Measurements from ENCODE around the gene DPF3.

Gene DPF3

DNA sequence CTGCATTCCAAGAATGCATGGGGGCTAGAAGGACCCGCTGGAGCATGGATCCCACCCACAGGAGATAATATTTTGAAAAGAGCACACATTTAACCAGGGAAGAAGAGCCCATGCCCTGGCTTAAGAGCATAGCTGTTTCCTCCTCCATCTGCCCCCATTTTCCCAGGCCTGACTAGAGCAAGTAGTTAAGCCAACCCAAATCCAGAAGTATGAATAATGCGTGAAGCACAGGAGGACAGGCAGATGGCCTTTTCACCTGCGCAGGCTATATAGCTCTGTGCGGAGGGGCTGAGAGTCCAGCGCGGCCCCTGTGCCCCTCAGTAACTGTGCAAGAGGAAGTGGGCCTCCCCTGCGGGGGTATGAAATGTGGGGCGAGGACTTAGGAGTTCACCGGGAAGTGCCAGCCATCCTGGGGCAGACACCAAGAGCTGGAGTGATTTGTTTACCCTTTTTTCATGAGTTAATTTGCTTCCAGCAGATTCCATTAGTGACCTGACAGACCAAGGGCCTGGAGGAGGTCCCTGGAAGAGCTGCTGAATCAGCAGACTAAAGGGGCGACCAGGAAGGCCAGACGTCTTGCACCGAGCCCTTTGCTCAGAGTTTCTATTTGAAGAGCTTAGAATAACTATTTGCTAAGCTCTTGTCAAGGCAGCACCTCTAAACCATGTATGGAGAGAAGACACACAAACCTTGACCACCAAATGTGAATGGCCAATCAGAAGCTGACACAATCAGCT lies 37.2 kb downstream of the DPF3 start:
- Mint-ChIP-seq H3K27ac (no peak overlapping the region), H3K4me3 (no peak overlapping the region), H3K36me3 (ENCODE audit: low read depth) (no peaks in the 10 kb centered on the region), H3K4me1 (ENCODE audit: low read depth) (no peaks in the 10 kb centered on the region), H3K27me3 (peaks cover 10% of the 10 kb centered on the region), H3K9me3 (no peaks in the 10 kb centered on the region)
- intact Hi-C loops (cut with micrococcal nuclease), result no loop called here

DNA sequence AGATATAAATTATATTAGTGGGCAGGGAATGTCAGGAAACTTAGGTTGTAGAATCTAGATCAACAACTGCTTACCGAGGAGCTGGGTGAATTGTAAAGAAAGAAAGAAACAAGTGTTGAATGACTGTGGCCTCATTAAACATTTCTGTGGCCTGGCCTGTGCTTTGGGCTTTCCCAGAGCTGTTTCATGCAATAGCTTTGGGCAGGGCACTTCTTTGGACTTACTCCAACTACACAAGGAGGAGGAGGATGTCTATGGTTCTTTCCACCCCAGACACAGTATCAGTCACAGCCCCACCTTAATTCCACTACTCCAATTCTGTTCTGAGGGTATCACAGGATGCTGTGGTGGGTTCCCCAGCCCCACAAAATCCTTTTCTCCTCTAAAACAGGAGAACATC lies 38.0 kb downstream of the DPF3 start:
- H3K4me1 Mint-ChIP-seq (ENCODE audit: low read depth), result no peaks in the 10 kb centered on the region
- H3K27ac Mint-ChIP-seq, result no peak overlapping the region
- peaks cover 8% of the 10 kb centered on the region for H3K27me3 Mint-ChIP-seq
- H3K36me3 Mint-ChIP-seq (ENCODE audit: low read depth), result no peaks in the 10 kb centered on the region
- intact Hi-C loops (cut with micrococcal nuclease), result no loop called here
- no peaks in the 10 kb centered on the region for H3K9me3 Mint-ChIP-seq
- no peak overlapping the region for H3K4me3 Mint-ChIP-seq

DNA sequence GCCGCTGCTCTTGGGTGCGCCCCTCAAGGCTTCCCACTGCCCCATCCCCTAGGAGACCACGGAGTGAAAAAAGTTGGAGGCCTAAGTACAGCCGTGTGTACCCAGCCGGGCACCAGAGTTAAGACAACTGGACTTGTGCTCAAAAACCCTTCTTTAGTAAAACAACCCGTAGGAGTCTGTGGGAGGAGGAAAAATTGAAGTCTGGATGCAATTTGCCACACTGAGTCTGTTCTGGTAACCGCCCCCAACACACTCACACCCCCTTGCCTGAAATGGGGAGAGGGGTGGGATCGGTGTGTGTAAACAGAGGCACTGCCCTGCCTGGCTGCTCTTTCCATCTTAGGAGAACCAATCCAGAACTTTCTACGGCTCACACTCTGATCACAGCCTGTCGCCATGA lies 41.7 kb downstream of the DPF3 start:
- Mint-ChIP-seq H3K27ac (no peak overlapping the region), H3K9me3 (no peaks in the 10 kb centered on the region), H3K36me3 (ENCODE audit: low read depth) (no peaks in the 10 kb centered on the region), H3K4me3 (no peak overlapping the region), H3K27me3 (peaks cover 11% of the 10 kb centered on the region), H3K4me1 (ENCODE audit: low read depth) (no peaks in the 10 kb centered on the region)
- intact Hi-C loops (cut with micrococcal nuclease), result no loop called here

DNA sequence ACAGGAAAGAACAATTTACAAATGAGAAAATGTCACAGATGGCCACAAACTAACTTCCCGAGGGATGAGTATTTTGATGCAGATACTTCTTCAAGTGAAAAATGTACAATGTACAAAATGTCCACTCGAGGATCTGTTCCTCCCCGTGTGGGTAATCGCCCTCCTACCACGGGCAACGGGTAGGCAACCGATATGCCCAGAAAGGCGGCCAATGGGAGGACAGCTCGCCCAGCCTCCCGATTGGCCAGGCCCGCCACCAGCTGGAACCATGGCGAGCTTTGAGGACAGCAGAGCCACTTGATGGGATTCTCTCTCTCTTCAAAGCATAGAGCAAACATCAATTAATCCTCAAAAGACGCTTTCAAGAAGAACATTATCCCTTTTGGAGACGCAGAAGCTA lies 42.3 kb downstream of the DPF3 start:
- H3K27ac Mint-ChIP-seq, result no peak overlapping the region
- peaks cover 11% of the 10 kb centered on the region for H3K27me3 Mint-ChIP-seq
- H3K4me3 Mint-ChIP-seq, result no peak overlapping the region
- intact Hi-C loops (cut with micrococcal nuclease), result no loop called here
- no peaks in the 10 kb centered on the region for H3K36me3 Mint-ChIP-seq (ENCODE audit: low read depth)
- no peaks in the 10 kb centered on the region for H3K9me3 Mint-ChIP-seq
- no peaks in the 10 kb centered on the region for H3K4me1 Mint-ChIP-seq (ENCODE audit: low read depth)

DNA sequence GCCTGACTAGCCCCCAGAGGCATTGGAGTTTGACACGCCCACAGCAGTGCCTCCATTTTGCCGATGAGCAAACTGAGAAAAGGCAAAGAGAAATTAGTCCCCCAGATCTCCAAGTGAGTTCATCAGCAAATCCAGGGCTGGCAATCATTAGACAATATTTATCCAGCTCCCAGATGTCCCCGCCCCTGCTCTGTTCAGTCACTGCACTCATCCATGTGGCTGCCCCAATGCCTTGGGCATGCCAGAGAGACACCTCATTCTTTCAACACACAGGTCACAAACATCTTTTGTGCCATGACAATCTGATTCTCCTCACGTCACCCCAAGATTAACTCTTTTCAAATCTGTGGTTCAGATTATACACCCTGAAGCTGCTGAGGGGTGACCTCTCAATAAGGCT lies 43.5 kb downstream of the DPF3 start:
- no peak overlapping the region for H3K27ac Mint-ChIP-seq
- intact Hi-C loops (cut with micrococcal nuclease), result no loop called here

DNA sequence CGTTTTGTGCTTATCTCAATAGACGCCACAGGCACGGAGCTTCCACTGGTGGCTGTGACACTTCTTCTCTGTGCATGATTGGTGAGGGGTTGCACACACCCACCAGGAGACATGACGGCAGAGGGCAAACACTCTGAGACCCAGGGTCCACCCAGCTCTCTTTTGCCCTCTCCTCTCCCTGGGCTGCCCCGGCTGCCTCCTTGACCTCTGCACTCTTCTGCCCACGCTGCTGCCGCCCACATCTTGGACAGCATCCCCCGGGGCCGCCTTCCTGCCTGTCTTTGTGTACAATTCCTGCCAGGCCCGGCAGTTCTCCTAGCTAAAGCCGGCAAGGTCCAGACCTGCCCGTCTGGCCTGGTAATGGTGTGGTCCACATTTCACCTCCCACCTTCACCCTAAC lies 44.7 kb downstream of the DPF3 start:
- Mint-ChIP-seq H3K4me1 (ENCODE audit: low read depth) (no peaks in the 10 kb centered on the region), H3K27me3 (peaks cover 13% of the 10 kb centered on the region), H3K27ac (no peak overlapping the region), H3K4me3 (no peak overlapping the region), H3K36me3 (ENCODE audit: low read depth) (no peaks in the 10 kb centered on the region), H3K9me3 (no peaks in the 10 kb centered on the region)
- intact Hi-C loops (cut with micrococcal nuclease), result no loop called here

More for the DNA sequence above, 43.5 kb downstream of the DPF3 start:
- Mint-ChIP-seq H3K9me3 (no peaks in the 10 kb centered on the region), H3K4me1 (ENCODE audit: low read depth) (no peaks in the 10 kb centered on the region), H3K36me3 (ENCODE audit: low read depth) (no peaks in the 10 kb centered on the region), H3K27me3 (peaks cover 10% of the 10 kb centered on the region), H3K4me3 (no peak overlapping the region)

DNA sequence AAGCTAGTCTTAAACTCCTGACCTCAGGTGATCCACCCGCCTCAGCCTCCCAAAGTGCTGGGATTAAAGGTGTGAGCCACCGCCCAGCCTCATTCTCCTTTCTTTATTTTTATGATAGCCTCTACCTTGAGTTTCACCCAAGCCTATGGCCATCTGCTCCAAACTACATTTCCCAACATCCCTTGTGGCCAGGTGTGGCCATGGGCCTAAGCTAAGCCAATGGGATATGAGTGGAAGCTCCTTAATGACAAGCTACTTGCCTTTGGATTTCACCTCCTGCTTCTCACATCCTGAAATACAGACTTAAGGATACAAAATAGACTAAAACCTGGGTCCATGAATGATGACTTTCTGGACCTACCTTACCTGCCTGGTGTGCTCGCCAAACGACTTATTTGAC lies 46.2 kb downstream of the DPF3 start:
- H3K4me3 Mint-ChIP-seq, result no peak overlapping the region
- peaks cover 11% of the 10 kb centered on the region for H3K27me3 Mint-ChIP-seq
- no peak overlapping the region for H3K27ac Mint-ChIP-seq
- H3K36me3 Mint-ChIP-seq (ENCODE audit: low read depth), result no peaks in the 10 kb centered on the region
- intact Hi-C loops (cut with micrococcal nuclease), result no loop called here
- H3K9me3 Mint-ChIP-seq, result no peaks in the 10 kb centered on the region
- H3K4me1 Mint-ChIP-seq (ENCODE audit: low read depth), result no peaks in the 10 kb centered on the region

DNA sequence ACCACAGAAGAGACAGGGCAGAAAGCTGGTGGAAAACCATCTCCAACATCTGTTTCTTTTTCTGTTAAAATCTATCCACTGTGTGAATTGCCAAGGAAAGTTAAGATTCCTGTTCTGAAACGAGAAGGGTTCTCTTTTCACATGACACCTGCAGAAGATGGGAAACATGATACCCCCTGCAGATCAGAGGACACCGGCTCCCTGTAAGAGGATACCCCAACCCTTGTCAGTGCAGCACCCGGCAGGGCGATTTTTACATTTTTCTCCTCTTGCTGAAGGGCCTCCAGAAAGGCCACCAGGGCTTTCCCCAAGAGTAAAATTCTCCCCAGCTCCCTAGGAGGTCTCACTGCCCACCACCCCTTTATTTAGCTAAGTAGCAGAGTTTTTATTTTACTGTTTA lies 48.2 kb downstream of the DPF3 start:
- Mint-ChIP-seq H3K36me3 (ENCODE audit: low read depth) (no peaks in the 10 kb centered on the region), H3K27ac (no peak overlapping the region), H3K27me3 (peaks cover 13% of the 10 kb centered on the region), H3K9me3 (no peaks in the 10 kb centered on the region), H3K4me1 (ENCODE audit: low read depth) (no peaks in the 10 kb centered on the region), H3K4me3 (no peak overlapping the region)
- intact Hi-C loops (cut with micrococcal nuclease), result no loop called here

DNA sequence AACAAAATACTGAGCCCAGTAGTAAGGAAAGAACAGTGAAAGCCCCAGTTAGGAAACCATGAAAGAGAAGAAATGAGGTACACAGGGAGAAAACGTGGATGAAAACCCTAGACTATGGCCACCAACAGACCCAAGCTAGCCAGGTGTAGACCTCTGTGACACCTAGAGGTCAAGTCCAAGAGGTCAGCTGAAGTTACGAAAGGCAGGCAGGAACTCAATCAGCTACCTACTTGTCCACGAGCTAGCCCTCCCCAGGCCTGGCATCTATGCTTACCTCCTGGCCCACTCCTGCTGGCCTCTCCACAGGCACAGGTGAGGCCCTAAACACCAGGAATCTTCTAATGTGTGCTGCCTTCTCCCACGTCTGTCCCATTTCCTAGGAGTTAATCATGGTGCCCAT lies 48.7 kb downstream of the DPF3 start:
- no peak overlapping the region for H3K27ac Mint-ChIP-seq
- H3K27me3 Mint-ChIP-seq, result peaks cover 16% of the 10 kb centered on the region
- H3K4me1 Mint-ChIP-seq (ENCODE audit: low read depth), result no peaks in the 10 kb centered on the region
- H3K4me3 Mint-ChIP-seq, result no peak overlapping the region
- intact Hi-C loops (cut with micrococcal nuclease), result no loop called here
- H3K9me3 Mint-ChIP-seq, result no peaks in the 10 kb centered on the region
- no peaks in the 10 kb centered on the region for H3K36me3 Mint-ChIP-seq (ENCODE audit: low read depth)

DNA sequence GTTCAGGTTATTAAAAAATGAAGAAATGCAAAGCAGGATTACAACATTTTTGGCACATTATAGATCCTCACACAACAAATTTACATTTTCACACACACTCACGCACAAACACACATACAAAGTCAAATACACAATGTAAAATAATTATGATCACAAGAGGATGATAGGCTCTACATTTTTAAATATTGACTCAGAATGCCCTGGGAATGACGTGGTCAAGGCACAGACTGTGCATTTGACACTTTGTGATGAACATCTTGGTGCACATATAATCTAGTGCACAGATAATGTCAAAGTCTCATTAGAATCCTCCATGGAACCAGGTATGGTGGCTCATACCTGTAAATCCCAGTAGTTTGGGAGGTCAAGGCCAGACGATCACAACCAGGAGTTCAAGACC lies 49.4 kb downstream of the DPF3 start:
- H3K4me3 Mint-ChIP-seq, result no peak overlapping the region
- H3K4me1 Mint-ChIP-seq (ENCODE audit: low read depth), result no peaks in the 10 kb centered on the region
- H3K27me3 Mint-ChIP-seq, result peaks cover 16% of the 10 kb centered on the region
- intact Hi-C loops (cut with micrococcal nuclease), result no loop called here
- no peak overlapping the region for H3K27ac Mint-ChIP-seq
- H3K9me3 Mint-ChIP-seq, result no peaks in the 10 kb centered on the region
- H3K36me3 Mint-ChIP-seq (ENCODE audit: low read depth), result no peaks in the 10 kb centered on the region

DNA sequence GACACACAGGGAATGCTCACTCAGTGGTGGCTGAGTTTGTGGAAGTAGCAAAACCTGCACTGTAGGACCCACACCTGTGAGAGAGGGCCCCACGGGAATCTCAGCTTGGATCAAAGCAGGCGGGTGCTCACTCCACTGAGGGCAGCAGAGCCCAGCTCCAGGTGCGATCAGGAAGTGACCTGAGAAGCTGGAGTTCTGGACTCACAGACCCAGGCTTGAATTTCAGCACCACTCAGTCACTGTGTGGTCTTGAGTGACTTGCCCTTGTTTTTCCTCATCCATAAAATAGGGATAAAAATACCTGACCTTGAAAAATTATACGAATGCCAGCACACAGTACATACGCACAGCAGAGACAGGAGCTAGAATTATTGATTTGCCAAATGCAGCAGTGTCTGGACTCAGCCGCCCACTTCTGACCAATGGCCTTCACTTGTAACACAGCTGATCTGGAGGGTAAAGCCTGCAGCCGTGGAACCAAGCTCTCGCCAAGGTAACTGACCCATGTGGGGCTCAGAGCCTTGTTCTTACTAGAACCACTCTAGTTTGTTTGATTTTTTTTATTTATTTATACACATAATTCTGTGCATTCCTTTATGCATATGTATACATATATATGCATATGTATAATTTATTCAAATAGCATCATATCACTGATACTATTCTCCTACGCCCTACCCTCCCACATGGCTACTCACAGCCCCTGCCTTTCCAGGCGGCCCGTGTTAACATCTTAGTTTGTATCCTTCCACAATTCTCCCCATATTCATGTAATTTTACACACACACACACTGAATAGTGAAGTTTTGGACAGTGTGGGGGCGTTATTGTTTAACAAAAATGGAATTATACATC lies 53.9 kb downstream of the DPF3 start:
- Mint-ChIP-seq H3K4me3 (no peak overlapping the region), H3K4me1 (ENCODE audit: low read depth) (no peaks in the 10 kb centered on the region), H3K27me3 (peaks cover 17% of the 10 kb centered on the region), H3K36me3 (ENCODE audit: low read depth) (no peaks in the 10 kb centered on the region), H3K9me3 (no peaks in the 10 kb centered on the region), H3K27ac (no peak overlapping the region)
- intact Hi-C loops (cut with micrococcal nuclease), result no loop called here

DNA sequence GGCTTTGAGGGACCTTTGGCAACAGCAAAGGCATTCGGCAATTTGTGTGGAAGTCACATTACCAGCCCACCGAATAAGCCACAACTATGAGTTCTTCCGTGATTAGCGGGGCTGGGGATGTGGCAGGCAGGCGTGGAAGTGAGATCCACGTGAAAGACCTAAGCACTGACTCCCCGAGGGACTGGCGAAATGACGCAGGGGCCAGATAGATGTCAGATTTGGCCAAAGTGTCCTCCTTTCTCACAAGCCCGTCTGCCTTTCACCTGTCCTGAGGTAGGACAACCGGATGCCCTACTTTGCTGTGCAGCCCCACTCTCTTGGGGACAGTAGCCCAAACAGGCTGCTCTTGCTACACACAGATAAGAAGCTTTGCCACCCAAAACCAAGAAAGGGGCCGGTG lies 54.5 kb downstream of the DPF3 start:
- no peak overlapping the region for H3K27ac Mint-ChIP-seq
- H3K4me1 Mint-ChIP-seq (ENCODE audit: low read depth), result no peaks in the 10 kb centered on the region
- intact Hi-C loops (cut with micrococcal nuclease), result no loop called here
- H3K9me3 Mint-ChIP-seq, result no peaks in the 10 kb centered on the region
- H3K36me3 Mint-ChIP-seq (ENCODE audit: low read depth), result no peaks in the 10 kb centered on the region
- H3K4me3 Mint-ChIP-seq, result no peak overlapping the region
- peaks cover 17% of the 10 kb centered on the region for H3K27me3 Mint-ChIP-seq

DNA sequence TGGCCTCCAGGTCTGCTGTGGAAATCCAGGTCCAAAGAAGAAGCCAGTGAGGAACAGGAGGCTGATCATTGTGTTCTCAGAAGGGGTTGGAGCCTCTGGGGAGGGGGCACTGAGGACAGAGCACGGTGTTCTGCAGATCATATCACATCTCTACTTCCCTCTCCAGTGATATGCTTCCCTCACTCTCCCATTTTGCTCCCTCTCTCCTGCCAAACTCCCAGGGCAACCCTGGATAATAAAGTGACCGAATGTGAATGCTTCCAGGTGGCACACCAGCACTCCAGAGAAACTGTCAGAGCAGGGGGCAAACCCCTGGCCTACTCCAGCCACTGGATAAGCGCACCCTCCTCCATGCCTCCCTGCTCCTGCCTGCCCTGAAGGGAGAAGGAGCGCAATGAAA lies 57.8 kb downstream of the DPF3 start:
- Mint-ChIP-seq H3K27ac (no peak overlapping the region), H3K27me3 (peaks cover 21% of the 10 kb centered on the region), H3K4me3 (no peak overlapping the region), H3K4me1 (ENCODE audit: low read depth) (no peaks in the 10 kb centered on the region), H3K36me3 (ENCODE audit: low read depth) (no peaks in the 10 kb centered on the region), H3K9me3 (no peaks in the 10 kb centered on the region)
- intact Hi-C loops (cut with micrococcal nuclease), result no loop called here

DNA sequence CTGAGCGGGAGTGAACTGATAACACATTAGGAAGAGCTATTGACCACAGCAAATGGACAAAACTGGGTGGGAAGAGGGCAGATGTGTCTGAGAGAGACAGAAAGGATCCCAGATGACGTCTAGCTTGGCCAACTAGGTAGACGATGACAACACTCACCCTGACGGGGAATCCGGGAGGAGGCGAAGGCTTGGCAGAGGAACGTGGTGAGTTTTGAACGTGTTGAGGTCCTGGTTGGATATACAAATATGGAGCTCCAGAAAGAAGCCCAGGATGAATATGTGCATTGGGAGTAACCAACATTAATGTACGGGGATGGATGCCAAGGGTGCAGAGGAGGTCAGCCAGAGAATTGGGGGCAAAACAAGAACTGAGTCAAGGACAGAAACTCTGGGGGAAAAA lies 60.7 kb downstream of the DPF3 start:
- intact Hi-C loops (cut with micrococcal nuclease), result no loop called here
- no peaks in the 10 kb centered on the region for H3K9me3 Mint-ChIP-seq
- no peaks in the 10 kb centered on the region for H3K36me3 Mint-ChIP-seq (ENCODE audit: low read depth)
- H3K27me3 Mint-ChIP-seq, result peaks cover 31% of the 10 kb centered on the region
- H3K27ac Mint-ChIP-seq, result no peak overlapping the region
- no peaks in the 10 kb centered on the region for H3K4me1 Mint-ChIP-seq (ENCODE audit: low read depth)
- no peak overlapping the region for H3K4me3 Mint-ChIP-seq

Data from dendritic cell treated with granulocyte-macrophage colony-stimulating factor and Interleukin-4, amounts not matched to agents 40 ng/mL and 50 ng/mL, for 4 days (primary cell).